K562 (cell line): ENCODE measurements around the gene MACROH2A2. TPM values are rescaled to one million over a fixed set of nuclear protein-coding genes. Genes with fewer than 3 reads are reported as not detected.

Experiments
- polyA plus RNA-seq, 8 experiments: library from polyadenylated mRNA; depleted of rRNA in 4 of 8; stranded (reverse) in 5 of 8; unstranded in 3 of 8; fragments of >200 nt; fragmentation: Nextera tagmentation in 2 of 8; fragmentation: Illumina TruSeq in 1 of 8; extraction: Ambion mirVana in 2 of 8; extraction: Trizol in 1 of 8; gene quantifications; 2 replicates each; pipeline versions ENCODE4 v1.2.1 to v1.2.3, GENCODE V29; 2011 to 2014; ENCODE audit warnings: inconsistent platforms in 1 of 8, missing spikeins in 1 of 8
- total RNA-seq, 7 experiments: library from RNA; depleted of rRNA in 6 of 7; stranded (reverse); fragments of >200 nt in 6 of 7; fragmentation: Illumina TruSeq in 2 of 7; extraction: Trizol in 2 of 7; gene quantifications; 2 replicates each; pipeline versions ENCODE4 v1.2.1 to v1.2.3, GENCODE V29; 2011 to 2021; ENCODE audit warnings: low replicate concordance in 1 of 7
- TF ChIP-seq, protein P1 (sequence below): fragments of 450-650 bp; IDR thresholded peaks from 2 replicates; pipeline ENCODE4 v1.6.1; 2016; ENCODE audit warnings: mild to moderate bottlenecking, moderate library complexity
- TF ChIP-seq, protein P2 (sequence below), 2 experiments: IDR thresholded peaks; 2 replicates each; pipeline ENCODE4 v1.6.1; 2011; ENCODE audit warnings: borderline replicate concordance in 1 of 2, control low read depth in 1 of 2, low read depth in 1 of 2, low read length in 1 of 2, mild to moderate bottlenecking in 1 of 2, mixed read lengths in 1 of 2, moderate library complexity in 1 of 2; ENCODE audit not compliant: insufficient read depth in 1 of 2, insufficient read length in 1 of 2, poor library complexity in 1 of 2, severe bottlenecking in 1 of 2; ENCODE audit errors: extremely low read depth in 1 of 2

Gene MACROH2A2
- total and polyA plus RNA-seq, 9 of the 15 experiments (the other 6 are each of a cell fraction or from before 2014, with no cell fraction given): 0.07 TPM; not detected in 8

DNA sequence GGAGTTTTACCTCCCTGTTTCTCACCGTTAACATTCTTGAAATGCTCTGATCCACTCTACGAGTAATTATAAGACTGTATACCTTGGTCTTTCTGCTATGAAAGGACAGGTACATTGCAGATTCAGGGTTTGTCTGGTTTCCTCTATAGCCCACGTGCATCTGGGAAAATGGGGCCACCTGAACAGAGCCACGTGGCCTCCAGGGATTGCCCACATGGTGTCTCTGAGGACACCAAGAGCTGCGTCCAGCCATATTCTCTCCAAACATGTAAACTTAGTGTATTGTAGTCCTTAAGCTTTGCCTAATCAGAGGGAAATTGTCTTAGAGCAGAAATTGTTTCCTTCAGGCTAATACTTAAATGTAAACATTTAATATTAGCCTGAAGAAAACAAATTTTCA, 16.7 kb downstream of the MACROH2A2 start (continued):
- TF ChIP-seq, protein P1, sequence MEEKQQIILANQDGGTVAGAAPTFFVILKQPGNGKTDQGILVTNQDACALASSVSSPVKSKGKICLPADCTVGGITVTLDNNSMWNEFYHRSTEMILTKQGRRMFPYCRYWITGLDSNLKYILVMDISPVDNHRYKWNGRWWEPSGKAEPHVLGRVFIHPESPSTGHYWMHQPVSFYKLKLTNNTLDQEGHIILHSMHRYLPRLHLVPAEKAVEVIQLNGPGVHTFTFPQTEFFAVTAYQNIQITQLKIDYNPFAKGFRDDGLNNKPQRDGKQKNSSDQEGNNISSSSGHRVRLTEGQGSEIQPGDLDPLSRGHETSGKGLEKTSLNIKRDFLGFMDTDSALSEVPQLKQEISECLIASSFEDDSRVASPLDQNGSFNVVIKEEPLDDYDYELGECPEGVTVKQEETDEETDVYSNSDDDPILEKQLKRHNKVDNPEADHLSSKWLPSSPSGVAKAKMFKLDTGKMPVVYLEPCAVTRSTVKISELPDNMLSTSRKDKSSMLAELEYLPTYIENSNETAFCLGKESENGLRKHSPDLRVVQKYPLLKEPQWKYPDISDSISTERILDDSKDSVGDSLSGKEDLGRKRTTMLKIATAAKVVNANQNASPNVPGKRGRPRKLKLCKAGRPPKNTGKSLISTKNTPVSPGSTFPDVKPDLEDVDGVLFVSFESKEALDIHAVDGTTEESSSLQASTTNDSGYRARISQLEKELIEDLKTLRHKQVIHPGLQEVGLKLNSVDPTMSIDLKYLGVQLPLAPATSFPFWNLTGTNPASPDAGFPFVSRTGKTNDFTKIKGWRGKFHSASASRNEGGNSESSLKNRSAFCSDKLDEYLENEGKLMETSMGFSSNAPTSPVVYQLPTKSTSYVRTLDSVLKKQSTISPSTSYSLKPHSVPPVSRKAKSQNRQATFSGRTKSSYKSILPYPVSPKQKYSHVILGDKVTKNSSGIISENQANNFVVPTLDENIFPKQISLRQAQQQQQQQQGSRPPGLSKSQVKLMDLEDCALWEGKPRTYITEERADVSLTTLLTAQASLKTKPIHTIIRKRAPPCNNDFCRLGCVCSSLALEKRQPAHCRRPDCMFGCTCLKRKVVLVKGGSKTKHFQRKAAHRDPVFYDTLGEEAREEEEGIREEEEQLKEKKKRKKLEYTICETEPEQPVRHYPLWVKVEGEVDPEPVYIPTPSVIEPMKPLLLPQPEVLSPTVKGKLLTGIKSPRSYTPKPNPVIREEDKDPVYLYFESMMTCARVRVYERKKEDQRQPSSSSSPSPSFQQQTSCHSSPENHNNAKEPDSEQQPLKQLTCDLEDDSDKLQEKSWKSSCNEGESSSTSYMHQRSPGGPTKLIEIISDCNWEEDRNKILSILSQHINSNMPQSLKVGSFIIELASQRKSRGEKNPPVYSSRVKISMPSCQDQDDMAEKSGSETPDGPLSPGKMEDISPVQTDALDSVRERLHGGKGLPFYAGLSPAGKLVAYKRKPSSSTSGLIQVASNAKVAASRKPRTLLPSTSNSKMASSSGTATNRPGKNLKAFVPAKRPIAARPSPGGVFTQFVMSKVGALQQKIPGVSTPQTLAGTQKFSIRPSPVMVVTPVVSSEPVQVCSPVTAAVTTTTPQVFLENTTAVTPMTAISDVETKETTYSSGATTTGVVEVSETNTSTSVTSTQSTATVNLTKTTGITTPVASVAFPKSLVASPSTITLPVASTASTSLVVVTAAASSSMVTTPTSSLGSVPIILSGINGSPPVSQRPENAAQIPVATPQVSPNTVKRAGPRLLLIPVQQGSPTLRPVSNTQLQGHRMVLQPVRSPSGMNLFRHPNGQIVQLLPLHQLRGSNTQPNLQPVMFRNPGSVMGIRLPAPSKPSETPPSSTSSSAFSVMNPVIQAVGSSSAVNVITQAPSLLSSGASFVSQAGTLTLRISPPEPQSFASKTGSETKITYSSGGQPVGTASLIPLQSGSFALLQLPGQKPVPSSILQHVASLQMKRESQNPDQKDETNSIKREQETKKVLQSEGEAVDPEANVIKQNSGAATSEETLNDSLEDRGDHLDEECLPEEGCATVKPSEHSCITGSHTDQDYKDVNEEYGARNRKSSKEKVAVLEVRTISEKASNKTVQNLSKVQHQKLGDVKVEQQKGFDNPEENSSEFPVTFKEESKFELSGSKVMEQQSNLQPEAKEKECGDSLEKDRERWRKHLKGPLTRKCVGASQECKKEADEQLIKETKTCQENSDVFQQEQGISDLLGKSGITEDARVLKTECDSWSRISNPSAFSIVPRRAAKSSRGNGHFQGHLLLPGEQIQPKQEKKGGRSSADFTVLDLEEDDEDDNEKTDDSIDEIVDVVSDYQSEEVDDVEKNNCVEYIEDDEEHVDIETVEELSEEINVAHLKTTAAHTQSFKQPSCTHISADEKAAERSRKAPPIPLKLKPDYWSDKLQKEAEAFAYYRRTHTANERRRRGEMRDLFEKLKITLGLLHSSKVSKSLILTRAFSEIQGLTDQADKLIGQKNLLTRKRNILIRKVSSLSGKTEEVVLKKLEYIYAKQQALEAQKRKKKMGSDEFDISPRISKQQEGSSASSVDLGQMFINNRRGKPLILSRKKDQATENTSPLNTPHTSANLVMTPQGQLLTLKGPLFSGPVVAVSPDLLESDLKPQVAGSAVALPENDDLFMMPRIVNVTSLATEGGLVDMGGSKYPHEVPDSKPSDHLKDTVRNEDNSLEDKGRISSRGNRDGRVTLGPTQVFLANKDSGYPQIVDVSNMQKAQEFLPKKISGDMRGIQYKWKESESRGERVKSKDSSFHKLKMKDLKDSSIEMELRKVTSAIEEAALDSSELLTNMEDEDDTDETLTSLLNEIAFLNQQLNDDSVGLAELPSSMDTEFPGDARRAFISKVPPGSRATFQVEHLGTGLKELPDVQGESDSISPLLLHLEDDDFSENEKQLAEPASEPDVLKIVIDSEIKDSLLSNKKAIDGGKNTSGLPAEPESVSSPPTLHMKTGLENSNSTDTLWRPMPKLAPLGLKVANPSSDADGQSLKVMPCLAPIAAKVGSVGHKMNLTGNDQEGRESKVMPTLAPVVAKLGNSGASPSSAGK: peak; percentile 71
- TF ChIP-seq, protein P2, sequence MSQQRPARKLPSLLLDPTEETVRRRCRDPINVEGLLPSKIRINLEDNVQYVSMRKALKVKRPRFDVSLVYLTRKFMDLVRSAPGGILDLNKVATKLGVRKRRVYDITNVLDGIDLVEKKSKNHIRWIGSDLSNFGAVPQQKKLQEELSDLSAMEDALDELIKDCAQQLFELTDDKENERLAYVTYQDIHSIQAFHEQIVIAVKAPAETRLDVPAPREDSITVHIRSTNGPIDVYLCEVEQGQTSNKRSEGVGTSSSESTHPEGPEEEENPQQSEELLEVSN (IDR thresholded peaks at IDR 0.05; ENCODE audit: borderline replicate concordance in 1 of 2, extremely low read depth in 1 of 2, insufficient read depth in 1 of 2, insufficient read length in 1 of 2, low read depth in 1 of 2, low read length in 1 of 2, poor library complexity in 1 of 2, severe bottlenecking in 1 of 2): peak in 1 of 2 experiments; percentile 58
- TF ChIP-seq, all 486 proteins: peak for 6
